ENCODE results near the gene SMIM8.
"Not testable (repeated sequence)": the region's sequence is repeated elsewhere in the genome, so short reads cannot be mapped to it uniquely, and the experiment has no call there.

SMIM8 gene, protein sequence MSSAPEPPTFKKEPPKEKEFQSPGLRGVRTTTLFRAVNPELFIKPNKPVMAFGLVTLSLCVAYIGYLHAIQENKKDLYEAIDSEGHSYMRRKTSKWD

DNA sequence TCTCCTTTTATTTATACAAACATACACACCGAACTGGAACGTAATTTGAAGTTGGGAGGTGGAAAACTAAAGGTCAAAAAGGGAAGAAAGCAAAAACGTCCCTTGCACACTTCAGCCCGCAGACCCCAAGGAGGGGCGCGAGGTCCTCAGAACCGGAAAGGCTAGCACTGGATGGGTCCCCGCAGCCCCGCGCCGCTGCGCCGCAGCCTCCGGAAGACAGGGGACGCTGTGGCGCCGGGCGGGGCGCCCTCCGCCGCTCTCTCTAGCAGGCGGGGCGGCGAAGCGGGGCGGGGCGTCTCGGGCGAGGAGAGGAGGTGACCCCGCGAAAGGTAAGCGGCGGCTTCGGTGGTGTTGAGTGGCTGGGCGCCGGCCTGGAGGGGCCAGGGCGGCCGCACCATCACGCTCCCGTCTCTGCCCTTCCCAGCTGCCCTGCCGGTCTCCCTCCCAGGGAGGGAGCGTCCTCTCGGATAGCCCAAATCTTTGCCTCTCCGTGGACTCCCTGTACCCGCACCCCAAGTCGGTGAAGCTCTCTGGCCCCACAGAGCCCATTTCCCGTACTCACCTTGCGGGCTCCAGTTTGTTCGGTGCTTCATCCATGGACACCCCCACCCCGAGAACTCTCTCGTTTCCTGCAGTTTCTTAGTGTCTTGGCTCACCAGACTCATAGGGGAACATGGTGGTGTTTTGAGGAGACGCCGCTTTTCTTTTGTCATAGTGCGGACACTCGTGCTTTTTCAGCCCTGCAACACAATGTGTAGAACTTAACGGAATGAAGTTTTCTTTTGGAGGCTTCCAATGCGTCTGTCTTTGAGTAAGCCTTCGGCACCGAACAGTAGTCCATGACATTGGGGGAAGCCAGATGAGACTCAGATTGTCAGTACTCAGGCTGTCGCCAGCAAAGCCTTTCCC lies at the start of gene SMIM8:
TSS of gene SMIM8 (plus strand) at position 285 of the 909 bp plus-strand sequence. CDS start 14,444 bp downstream, outside the sequence.
- DNase-seq (ENCODE audit: low spot score) = peak; percentile 93

DNA sequence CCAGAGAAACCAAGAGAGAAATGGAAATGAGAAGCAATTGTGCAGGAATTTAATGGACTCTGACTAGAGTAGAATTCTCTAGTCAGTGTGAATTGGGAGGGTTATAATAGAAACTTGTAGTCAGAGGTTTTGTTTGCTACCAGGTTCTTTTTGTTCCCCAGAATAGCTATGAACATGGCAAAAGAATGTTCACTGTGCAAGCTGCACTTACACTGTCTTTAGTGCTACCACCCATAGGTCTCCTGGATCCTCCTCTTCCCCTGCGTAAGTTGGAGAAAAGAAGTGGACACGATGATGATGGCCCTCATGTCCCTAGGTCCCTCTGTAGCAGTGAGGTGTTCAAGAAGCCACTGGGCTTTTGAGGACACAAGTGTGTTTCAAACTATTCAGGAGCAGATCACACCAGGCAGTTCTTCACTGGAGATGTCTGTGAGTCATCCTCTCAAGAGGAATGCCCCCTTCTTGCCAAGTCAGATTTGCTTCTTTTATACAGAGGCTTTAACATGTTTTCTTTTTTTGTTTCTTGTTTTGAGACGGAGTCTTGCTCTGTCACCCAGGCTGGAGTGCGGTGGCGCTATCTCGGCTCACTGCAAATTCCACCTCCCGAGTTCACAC lies 47.6 kb upstream of the SMIM8 start:
- DNase-seq (ENCODE audit: low spot score) = no peak

DNA sequence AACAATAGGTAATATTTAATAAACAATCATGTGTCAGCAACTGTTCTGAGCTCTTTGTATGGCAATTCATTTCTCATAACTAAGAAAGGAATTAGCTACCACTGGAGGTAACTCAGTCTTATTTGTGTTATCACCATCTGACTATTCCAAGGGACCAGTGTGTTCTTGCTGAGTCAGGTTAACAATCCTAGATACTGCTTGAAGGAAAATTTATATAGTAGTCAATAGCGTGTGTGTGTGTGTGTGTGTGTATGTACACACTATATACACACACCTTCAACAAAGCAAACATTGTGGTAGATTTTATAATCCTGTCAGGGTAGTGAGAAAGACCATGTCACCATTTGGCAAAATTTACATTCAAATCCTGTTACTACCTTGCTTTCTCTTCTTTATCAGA lies 45.8 kb upstream of the SMIM8 start:
- DNase-seq (ENCODE audit: low spot score) = no peak

DNA sequence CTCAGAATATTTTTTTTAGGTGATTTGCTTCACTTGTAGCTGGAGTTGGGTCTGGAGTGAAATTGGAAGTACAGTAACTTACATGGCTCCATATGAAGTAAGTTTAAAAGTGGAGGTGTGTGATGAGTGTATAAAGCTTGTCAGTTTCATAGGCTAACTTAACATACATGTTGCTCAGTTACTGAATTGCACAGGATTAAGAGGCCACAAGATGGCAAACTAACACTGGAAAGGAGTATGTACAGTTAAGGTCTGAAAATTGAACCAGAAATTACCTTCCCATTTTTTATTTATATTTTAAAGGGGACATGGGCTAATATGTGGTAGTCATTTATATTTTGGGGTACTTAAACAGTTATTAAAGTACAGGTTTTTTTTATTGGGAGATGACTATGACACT lies 45.3 kb upstream of the SMIM8 start:
- peak; percentile 6 for DNase-seq (ENCODE audit: low spot score)

DNA sequence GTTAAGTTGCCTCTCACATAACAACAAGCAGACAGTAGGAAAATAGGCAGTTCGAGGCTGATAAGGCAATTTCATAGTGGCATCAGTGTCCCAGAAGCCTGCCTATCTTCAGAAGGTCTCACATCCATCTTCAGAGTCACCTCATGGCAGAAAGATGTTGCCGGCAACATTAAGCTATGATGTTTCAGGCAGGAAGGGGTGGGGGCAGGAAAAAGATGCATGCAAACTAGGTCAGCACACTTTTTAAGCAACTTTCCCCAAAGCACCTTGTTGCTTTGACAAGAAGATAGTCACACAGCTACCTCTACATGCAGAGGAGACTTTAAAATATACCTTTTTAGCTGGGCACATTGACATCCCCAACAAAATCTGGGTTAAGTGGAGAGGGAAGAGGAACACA lies 43.2 kb upstream of the SMIM8 start:
- DNase-seq (ENCODE audit: low spot score) = no peak

DNA sequence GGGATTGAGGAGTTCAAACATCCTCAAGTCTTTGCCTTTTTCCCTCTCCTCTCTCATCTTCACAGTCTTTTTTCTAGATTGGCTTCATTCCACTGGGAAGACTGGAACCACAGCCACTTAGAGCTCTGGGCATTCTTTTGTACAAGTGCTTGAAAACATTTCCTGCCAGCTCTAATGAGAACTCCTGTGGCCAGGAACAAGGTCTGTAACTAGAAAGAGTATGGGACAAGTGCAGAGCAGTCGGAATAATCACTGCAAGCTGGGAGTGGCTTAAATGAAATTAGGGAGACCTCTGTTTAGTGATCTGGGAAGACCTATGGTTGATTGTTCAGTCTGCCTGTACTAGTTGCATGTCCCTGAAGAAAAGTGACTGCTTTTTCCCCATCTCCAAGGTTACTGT lies 41.0 kb upstream of the SMIM8 start:
- DNase-seq (ENCODE audit: low spot score) = no peak

DNA sequence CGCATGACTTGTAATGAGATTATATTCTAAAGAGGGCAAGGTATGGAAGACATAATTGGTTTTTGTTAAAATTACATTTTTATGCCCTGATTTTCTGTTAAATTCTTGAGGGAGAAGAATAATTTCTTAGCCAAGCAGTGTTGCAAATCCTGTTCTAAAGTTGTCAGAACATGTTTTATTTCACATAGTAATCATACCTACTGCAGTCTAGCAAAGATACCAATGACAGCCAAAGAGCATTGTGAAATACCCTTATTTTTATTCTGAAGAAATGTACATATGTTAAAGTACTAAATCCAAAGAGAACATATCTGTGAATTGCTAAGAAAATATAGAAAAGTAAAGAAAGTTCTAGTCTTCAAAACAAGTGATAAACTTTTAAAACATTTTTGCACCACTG lies 39.6 kb upstream of the SMIM8 start:
- DNase-seq (ENCODE audit: low spot score) = no peak

DNA sequence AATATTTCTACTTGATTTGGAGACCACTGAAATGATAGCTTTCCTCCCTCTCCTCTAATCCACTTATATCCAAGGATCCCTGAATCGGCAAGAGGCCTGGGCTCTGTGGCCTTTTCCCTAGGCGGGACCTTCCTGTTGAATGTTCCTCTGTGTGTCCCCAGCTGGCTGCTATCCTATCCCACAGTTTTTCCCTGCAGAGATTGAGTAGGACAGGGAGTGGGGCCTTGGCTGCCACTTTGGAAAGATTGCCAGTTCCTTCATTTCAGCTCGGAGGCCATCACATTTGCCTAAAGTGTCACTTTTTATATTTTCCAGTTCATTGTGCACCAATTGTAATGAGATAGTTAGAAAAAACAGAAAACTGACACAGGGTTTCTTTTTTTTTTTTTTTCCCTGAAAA lies 38.9 kb upstream of the SMIM8 start:
- no peak for DNase-seq (ENCODE audit: low spot score)

DNA sequence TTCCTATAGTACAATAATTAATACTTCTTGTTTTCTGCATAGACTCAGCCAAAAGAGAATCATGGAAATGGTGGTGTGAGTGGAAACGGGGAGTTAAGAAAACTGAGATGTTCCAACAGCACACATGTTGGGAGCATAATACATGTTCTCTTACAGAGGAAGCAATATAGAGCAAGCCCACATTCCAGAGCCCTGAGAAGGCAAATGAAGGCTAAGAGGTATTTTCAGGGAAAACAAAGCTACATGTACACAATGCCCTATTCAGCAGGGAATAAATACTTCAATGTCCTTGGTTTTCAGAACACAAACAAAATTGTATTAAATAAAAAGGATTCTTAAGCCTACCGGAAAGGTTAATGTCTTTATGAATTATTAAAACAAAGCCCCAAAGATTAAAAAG lies 35.1 kb upstream of the SMIM8 start:
- DNase-seq (ENCODE audit: low spot score) = no peak

DNA sequence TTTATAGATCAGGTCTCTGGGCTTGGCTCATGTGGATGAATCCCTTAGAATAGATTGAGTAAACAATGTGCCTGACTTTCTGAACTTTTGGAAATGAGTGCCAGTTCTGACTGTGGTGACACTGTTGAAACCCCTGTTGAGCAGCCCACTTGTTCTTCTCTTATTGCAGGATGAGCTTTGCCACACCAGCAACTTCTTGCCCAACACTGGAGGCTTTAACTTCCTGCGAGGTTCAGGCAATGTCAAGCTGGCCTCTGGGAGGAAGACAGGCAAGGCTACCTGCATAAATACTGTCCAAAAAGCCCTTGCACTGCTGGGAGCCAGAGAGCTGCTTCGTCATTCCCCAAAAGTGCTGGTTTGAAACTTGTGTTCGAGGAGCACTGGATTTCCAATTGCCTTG lies 32.8 kb upstream of the SMIM8 start:
- DNase-seq (ENCODE audit: low spot score) = no peak

DNA sequence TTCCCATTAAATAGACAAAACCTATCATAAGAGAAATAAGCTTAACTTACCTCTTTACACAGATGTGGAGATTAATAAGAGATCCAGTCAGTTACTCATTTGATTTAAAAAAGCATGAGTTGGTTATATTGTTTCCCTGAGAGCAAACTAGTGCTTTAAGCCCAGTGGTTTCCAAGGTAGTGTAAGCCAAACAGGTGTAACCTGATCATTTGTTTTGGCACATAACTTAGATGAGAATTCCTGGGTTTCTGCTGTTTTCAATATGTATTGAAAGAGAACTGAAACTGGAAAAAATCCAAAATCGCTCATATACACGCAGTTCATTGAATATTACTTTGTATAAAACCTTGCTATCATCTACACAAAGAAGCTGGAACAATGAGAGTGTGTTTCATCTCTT lies 30.5 kb upstream of the SMIM8 start:
- no peak for DNase-seq (ENCODE audit: low spot score)

DNA sequence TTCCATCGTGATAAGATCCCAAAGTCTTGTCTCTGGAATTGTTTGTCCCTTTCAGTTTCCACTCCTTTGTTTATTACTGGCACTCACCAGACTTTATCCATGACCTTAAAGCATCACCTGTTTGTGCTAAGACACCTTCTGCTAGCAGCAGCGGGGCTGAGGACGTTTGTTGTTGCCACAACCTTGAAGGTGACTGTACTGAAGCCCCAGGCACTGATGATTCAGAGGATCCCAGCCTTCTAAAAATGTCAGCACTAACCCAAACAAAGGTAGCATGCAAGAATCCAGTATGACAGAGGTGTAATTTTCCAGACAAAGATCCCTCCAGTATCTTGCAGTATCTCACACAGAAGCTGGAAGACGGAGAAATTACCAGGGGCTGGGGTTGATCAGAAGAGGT lies 28.9 kb upstream of the SMIM8 start:
- no peak for DNase-seq (ENCODE audit: low spot score)

DNA sequence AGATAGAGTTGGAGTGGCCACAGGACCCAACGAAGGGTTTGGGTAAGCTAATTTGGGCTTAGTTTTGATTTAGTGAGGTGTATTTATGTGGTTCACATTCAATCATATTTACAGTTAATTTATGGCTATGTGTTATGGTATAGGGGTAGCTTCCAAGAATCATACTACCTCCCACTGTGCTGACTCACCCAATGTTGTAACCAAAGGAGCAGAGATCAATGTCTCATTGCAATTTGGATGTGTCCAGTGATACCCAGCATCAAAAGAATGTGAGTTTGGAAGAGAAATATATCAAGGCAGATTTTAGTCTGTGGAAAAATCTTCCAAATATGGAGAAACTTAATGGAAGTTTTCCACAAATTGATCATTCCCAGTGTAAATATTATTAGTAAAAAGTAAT lies 25.3 kb upstream of the SMIM8 start:
- DNase-seq (ENCODE audit: low spot score) = no peak

DNA sequence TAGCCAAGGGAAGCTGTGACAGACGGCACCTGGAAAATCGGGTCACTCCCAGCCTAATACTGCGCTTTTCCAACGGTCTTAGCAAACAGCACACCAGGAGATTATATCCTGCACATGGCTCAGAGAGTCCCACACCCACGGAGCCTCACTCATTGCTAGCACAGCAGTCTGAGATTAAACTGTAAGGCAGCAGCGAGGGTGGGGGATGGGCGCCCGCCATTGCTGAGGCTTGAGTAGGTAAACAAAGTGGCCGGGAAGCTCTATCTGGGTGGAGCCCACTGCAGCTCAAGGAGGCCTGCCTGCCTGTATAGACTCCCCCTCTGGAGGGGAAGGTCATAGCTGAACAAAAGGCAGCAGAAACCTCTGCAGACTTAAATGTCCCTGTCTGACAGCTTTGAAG lies 21.1 kb upstream of the SMIM8 start:
- DNase-seq (ENCODE audit: low spot score) = not testable (repeated sequence)

DNA sequence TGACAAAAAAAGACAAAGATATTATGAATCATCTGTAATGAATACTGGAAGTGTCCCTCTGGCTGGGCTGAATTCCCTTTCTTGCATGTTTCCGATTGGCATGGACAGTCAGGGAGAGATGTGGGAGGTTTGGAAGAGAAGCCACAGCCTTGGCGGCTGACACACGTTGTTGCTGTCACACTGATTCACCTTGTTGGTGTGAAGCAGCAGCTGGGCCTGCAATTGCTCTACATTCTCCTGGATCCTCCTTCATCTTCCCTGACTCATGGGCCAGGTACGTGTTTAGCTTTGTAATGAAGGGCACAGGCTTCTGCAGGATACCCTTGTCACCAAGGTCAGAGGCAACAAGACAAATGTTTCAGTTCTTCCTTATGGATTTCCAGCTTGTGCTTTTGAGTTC lies 13.4 kb upstream of the SMIM8 start:
- no peak for DNase-seq (ENCODE audit: low spot score)

DNA sequence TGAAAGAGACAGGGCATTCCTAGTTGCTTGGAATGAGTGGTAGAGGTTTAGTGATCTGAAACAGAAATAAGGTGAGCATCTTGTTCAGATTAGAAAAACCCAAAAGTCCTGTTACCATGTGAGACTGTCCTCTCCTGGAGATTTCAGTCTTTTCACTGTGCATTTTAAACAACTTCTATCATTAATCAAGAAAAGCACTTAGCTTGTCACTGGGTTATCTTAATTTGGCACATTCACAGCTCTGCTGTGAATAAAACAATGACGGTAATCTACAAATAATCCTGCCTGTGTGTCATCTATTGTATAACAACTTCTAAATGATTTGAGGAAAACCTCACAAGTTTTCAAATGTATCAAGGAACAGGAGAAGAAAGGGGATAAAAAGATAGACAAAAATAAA lies 9.5 kb upstream of the SMIM8 start:
- no peak for DNase-seq (ENCODE audit: low spot score)

DNA sequence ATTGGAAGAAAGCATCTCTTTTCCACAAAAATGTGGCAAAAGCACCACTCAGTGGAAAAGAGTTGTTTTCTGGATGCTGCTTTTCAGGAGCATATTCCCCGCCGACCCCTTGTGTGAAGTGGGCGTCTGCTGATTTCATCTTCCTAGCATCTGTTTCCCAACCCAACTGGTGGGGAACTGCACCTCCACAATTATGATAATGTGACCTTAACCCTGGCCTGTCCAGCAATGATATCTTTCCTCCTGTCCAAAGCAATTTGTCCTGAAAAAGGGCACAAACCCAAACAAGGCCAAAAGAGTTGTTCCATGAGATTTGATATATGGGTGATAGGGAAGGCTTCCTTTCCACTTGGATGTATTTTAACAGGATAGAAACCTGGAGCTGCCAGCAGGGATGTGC lies 7.3 kb upstream of the SMIM8 start:
- no peak for DNase-seq (ENCODE audit: low spot score)

DNA sequence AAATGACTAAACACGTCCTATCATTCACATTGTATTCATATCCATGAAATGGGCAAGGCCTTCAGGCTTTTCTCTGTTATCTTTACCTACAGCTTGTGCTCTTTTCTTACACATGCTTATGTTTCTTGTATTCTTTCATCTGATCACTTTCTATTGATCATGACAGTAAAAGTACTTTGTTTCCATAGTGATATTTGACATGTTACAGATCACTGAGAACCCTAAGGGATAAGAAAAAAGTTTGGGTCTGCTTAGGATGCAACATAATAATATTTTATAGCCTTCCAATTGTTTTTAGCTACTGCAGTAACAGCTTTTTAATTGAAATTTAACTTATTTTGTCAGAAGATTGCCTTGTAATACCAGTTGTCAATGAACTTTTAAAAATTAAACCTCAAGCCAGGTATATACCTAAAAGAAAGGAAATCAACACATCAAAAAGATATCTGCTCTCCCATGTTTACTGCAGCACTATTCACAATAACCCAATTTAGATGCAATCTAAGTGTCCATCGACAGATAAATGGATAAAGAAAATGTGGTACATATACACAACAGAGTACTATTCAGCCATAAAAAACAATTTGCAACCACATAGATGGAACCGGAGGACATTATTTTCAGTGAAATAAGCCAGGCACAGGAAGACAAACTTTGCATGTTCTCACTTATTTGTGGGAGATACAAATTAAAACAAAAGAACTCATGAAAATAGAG lies 3.0 kb upstream of the SMIM8 start:
- DNase-seq (ENCODE audit: low spot score) = no peak

DNA sequence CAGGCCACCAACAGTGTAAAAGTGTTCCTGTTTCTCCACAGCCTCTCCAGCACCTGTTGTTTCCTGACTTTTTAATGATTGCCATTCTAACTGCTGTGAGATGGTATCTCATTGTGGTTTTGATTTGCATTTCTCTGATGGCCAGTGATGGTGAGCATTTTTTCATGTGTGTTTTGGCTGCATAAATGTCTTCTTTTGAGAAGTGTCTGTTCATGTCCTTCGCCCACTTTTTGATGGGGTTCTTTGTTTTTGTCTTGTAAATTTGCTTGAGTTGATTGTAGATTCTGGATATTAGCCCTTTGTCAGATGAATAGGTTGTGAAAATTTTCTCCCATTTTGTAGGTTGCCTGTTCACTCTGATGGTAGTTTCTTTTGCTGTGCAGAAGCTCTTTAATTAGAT lies 1.5 kb downstream of the SMIM8 start:
- DNase-seq (ENCODE audit: low spot score) = not testable (repeated sequence)

DNA sequence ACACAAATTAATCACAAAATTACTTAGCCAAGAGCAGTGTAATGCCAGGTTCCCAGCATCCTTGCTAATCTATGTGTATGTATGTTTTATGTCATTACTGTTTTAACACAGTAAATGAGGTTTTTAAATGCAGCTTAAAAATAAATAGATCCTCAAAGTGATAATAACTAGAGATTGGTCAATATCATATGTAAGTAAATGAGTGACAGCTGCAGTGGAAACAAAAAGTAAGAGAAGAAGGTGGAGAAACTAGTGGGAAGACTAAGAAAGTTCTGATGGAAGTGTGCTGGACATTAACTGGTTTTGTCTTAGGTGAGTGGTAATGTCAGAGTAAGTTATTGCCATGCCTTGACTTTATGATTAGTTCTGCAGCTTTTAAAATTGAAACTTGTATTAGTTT lies 8.6 kb downstream of the SMIM8 start:
- DNase-seq (ENCODE audit: low spot score) = no peak

DNA sequence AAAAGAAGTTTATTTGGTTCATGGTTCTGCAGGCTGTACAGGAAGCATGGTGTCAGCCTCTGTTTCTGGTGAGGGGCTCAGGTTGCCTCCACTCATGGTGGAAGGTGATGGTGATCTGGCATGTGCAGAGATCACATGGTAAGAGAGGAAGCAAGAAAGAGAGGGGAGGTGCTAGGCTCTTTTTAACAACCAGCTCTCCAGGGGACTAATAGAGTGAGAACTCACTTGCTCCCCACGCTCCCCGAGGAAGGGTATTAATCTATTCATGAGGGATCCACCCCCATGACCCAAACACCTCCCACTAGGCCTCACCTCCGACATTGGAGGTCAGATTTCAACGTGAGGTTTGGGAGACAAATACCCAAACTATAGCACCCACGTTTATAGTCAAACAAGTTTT lies 10.6 kb downstream of the SMIM8 start:
- DNase-seq (ENCODE audit: low spot score) = no peak

DNA sequence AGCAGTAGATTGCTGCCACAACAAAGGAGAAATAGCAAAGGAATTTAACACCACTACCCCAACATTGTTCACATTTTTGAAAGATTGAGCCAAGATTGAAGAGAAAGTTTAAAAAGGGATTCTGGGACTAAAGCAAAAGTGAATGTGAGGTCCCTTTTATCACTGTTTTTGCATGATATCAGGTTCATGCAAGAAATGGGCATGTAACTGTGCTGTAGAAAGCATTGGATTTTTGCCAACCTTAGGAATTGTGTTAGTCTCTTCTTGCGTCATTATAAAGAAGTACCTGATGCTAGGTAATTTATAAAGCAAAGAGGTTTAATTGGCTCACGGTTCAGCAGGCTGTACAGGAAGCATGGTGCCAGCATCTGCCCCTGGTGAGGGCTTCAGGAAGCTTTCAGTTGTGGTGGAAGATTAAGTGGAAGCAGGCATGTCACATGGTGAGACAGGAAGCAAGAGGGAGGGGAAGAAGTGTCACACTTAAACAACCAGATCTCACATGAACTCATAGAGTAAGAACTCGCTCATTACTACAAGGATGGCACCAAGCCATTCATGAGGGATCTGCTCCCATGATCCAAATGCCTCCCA lies 11.3 kb downstream of the SMIM8 start:
- no peak for DNase-seq (ENCODE audit: low spot score)
